Small intestine (tissue), 7 donors: ENCODE measurements around the gene BCR. TPM values are rescaled to one million over a fixed set of nuclear protein-coding genes. Genes with fewer than 3 reads are reported as not detected.

Experiments
- DNase-seq, 2 donors: peaks; one replicate each; pipeline versions ENCODE4 v3.0.0 to v3.0.0-alpha.2; 2013
- FAIRE-seq: peaks from 2 replicates; lab custom pipeline; 2012; peaks lifted over from hg19 to GRCh38; lab: Jason Lieb, UNC
- H3K27ac ChIP-seq, 3 donors: one replicate each; pipeline ENCODE4 v1.5.1; 2013; ENCODE audit warnings: low read length in 2 of 3, mild to moderate bottlenecking in 2 of 3, control low read depth in 1 of 3, inconsistent platforms in 1 of 3, low read depth in 1 of 3, moderate library complexity in 1 of 3
- H3K27me3 ChIP-seq, 3 donors: one replicate each; pipeline ENCODE4 v1.6.1; 2013; ENCODE audit warnings: low read length in 3 of 3, inconsistent platforms in 1 of 3; ENCODE audit not compliant: control insufficient read depth in 3 of 3, insufficient read depth in 3 of 3
- H3K36me3 ChIP-seq, 3 donors: one replicate each; pipeline ENCODE4 v1.6.1; 2013; ENCODE audit warnings: low read length in 3 of 3, inconsistent platforms in 1 of 3, low read depth in 1 of 3, mild to moderate bottlenecking in 1 of 3, moderate library complexity in 1 of 3; ENCODE audit not compliant: control insufficient read depth in 3 of 3, insufficient read depth in 2 of 3
- H3K4me1 ChIP-seq, 3 donors: one replicate each; pipeline ENCODE4 v1.6.1; 2013; ENCODE audit warnings: low read length in 2 of 3, inconsistent platforms in 1 of 3, low read depth in 1 of 3, mild to moderate bottlenecking in 1 of 3, moderate library complexity in 1 of 3; ENCODE audit not compliant: control insufficient read depth in 3 of 3, insufficient read depth in 2 of 3
- H3K4me3 ChIP-seq, 3 donors: one replicate each; pipeline ENCODE4 v1.5.1; 2013; ENCODE audit warnings: low read length in 3 of 3, control low read depth in 1 of 3, inconsistent platforms in 1 of 3, low read depth in 1 of 3, mild to moderate bottlenecking in 1 of 3, moderate library complexity in 1 of 3
- H3K9me3 ChIP-seq, 2 donors: one replicate each; pipeline ENCODE4 v1.6.1; 2013; ENCODE audit warnings: low read depth in 1 of 2, low read length in 1 of 2; ENCODE audit not compliant: control insufficient read depth in 2 of 2, insufficient read depth in 1 of 2
- WGBS, 3 donors: extraction: QIAGEN DNeasy Blood & Tissue Kit; methylation state at CpG; one replicate each; pipeline ENCODE4 v1.1.7; 2013; 5-methylcytosine and 5-hydroxymethylcytosine counted together
- polyA plus RNA-seq, 4 donors: library from polyadenylated mRNA; stranded (reverse) in 3 of 4; unstranded in 1 of 4; fragments of 200-250 nt in 3 of 4; fragments of 120-200 nt in 1 of 4; gene quantifications; one replicate each; pipeline versions ENCODE4 v1.2.1 to v1.2.3, GENCODE V29; 2013
- donor health status: healthy with polysubstance abuse.
- donor health status: control.
- donor health status: control.
- donor health status: Bipolar disorder and iron deficiency.
- donor health status: healthy.

The BCR gene
- polyA plus RNA-seq, 4 donors: 8.9 to 27.9 (median 19.7) TPM

GRCh38 chr22:23226497-23226850, 46.2 kb downstream of the BCR start:
- Histone ChIP-seq H3K4me3 (no peak overlapping the region), H3K4me1 (peaks cover 0 to 11% (median 3%) of the 10 kb centered on the region in 3 donors), H3K9me3 (peaks cover 0 to 10% of the 10 kb centered on the region in 2 donors), H3K27me3 (no peaks in the 10 kb centered on the region), H3K36me3 (peaks cover 0 to 18% (median 0%) of the 10 kb centered on the region in 3 donors), H3K27ac (peak overlapping the region in 1 of 3 donors; percentile 71)
- FAIRE-seq (no peak), DNase-seq (no peak)

- Histone ChIP-seq H3K27ac (no peak overlapping the region), H3K36me3 (peaks cover 0 to 21% (median 0%) of the 10 kb centered on the region in 3 donors), H3K9me3 (peaks cover 0 to 10% of the 10 kb centered on the region in 2 donors), H3K27me3 (no peaks in the 10 kb centered on the region), H3K4me1 (peaks cover 0 to 11% (median 3%) of the 10 kb centered on the region in 3 donors), H3K4me3 (no peak overlapping the region)
- FAIRE-seq (no peak), DNase-seq (no peak)
- 92 to 100% (median 100%) methylated on average over 1 of the region's 1 CpG for WGBS, 3 donors
Measured at GRCh38 chr22:23227380-23227779, 47.1 kb downstream of the BCR start.

- Histone ChIP-seq H3K36me3 (peaks cover 0 to 22% (median 0%) of the 10 kb centered on the region in 3 donors), H3K4me1 (peaks cover 0 to 9% (median 3%) of the 10 kb centered on the region in 3 donors), H3K9me3 (peaks cover 0 to 10% of the 10 kb centered on the region in 2 donors), H3K27me3 (no peaks in the 10 kb centered on the region), H3K27ac (no peak overlapping the region), H3K4me3 (no peak overlapping the region)
- FAIRE-seq (no peak), DNase-seq (no peak)
- WGBS, 3 donors: 94 to 99% (median 98%) methylated on average over 2 of the region's 2 CpGs
Measured at GRCh38 chr22:23228503-23228902, 48.2 kb downstream of the BCR start.

DNA sequence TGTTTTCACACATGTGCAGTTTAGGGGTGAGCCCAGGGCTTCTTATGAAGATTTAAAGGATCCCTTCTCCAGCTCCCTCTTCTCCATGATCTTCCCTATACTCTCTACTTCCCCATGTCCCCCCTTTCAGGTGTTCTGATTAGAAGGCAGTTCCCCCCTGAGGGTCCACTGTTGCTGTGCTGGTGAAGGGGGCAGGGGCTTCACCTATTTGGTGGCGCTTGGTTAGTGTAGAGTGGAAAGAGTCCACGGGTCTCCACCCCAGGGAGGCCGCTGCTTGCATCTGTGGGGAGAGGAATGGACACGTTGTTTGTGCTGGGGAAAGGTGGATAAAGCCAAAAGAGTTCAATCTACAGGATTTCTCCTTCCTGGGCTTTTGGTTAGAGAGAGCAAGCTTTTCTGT, 49.3 kb downstream of the BCR start:
- DNase-seq: no peak

DNA sequence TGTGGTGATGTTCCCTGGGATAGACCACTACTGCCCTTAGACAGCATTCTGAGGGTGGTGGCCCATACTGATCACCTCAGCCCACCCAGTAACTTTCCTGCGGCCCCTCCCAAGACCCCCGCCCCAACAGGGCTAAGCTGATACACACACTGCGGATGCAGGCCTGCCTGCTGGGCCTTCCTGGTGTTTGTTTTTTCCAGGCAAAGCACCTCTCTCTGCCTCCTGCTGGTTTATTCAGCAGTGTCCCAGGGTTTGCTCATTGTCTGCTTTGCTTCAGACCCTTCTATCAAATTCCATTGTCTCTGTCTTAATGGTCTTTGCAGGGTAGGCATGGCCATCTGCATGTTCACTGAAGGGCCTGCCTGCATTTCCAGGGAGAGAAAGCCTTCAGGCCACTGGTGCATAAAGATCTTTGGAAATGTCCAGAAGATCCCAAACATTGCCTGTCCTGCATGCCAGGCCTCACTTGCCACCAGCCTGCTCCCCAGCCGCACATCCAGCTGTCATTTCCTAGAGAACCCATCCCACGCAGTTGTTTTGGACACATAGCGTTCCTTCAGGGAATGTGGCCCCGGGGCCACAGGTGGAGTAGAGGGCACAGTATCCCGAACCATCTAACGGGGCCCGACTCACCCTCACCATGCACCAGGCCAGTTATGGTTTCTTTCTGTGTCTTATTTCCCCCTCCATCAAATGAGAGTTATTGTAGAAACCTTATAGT, 50.2 kb downstream of the BCR start:
- Histone ChIP-seq H3K27ac (no peak overlapping the region), H3K27me3 (no peaks in the 10 kb centered on the region), H3K4me3 (no peak overlapping the region), H3K9me3 (peaks cover 0 to 10% of the 10 kb centered on the region in 2 donors), H3K36me3 (peaks cover 0 to 25% (median 0%) of the 10 kb centered on the region in 3 donors), H3K4me1 (no peaks in the 10 kb centered on the region)
- no peak for DNase-seq
- WGBS, 3 donors: 94 to 99% (median 98%) methylated on average over 10 of the region's 10 CpGs
- no peak for FAIRE-seq

More for the DNA sequence above, 49.3 kb downstream of the BCR start:
- no peaks in the 10 kb centered on the region for H3K4me1 ChIP-seq
- H3K36me3 ChIP-seq: peaks cover 0 to 26% (median 0%) of the 10 kb centered on the region in 3 donors
- H3K4me3 ChIP-seq: no peak overlapping the region
- no peaks in the 10 kb centered on the region for H3K27me3 ChIP-seq
- FAIRE-seq: no peak
- no peak overlapping the region for H3K27ac ChIP-seq
- 89 to 97% (median 96%) methylated on average over 4 of the region's 4 CpGs for WGBS, 3 donors
- peaks cover 0 to 10% of the 10 kb centered on the region in 2 donors for H3K9me3 ChIP-seq

- 95 to 100% (median 96%) methylated on average over 5 of the region's 5 CpGs for WGBS, 3 donors
- Histone ChIP-seq H3K27ac (no peak overlapping the region), H3K36me3 (peaks cover 0 to 36% (median 0%) of the 10 kb centered on the region in 3 donors), H3K27me3 (no peaks in the 10 kb centered on the region), H3K4me1 (no peaks in the 10 kb centered on the region), H3K9me3 (peaks cover 0 to 10% of the 10 kb centered on the region in 2 donors), H3K4me3 (no peak overlapping the region)
- FAIRE-seq (no peak), DNase-seq (no peak)
Measured at GRCh38 chr22:23231471-23232093, 51.3 kb downstream of the BCR start.

- WGBS, 3 donors: 94 to 96% (median 96%) methylated on average over 9 of the region's 9 CpGs
- no peak overlapping the region for H3K4me3 ChIP-seq
- H3K9me3 ChIP-seq: peaks cover 0 to 10% of the 10 kb centered on the region in 2 donors
- peaks cover 0 to 42% (median 0%) of the 10 kb centered on the region in 3 donors for H3K36me3 ChIP-seq
- DNase-seq: no peak
- no peaks in the 10 kb centered on the region for H3K4me1 ChIP-seq
- H3K27ac ChIP-seq: no peak overlapping the region
- no peak for FAIRE-seq
- no peaks in the 10 kb centered on the region for H3K27me3 ChIP-seq
Measured at GRCh38 chr22:23232094-23232905, 52.0 kb downstream of the BCR start.

GRCh38 chr22:23233084-23233531, 52.8 kb downstream of the BCR start:
- DNase-seq (no peak), FAIRE-seq (no peak)
- H3K27ac ChIP-seq: no peak overlapping the region
- no peaks in the 10 kb centered on the region for H3K4me1 ChIP-seq
- H3K27me3 ChIP-seq: no peaks in the 10 kb centered on the region
- H3K4me3 ChIP-seq: no peak overlapping the region
- 72 to 89% (median 85%) methylated on average over 11 of the region's 11 CpGs for WGBS, 3 donors
- peaks cover 0 to 8% of the 10 kb centered on the region in 2 donors for H3K9me3 ChIP-seq
- peaks cover 0 to 40% (median 0%) of the 10 kb centered on the region in 3 donors for H3K36me3 ChIP-seq
